K562 (cell line): Measurements from ENCODE around the gene FLT1. TPM values are rescaled to one million over a fixed set of nuclear protein-coding genes. Genes with fewer than 3 reads are reported as not detected.

Experiments
- ATAC-seq: fragments of 200-7000 bp; cut with Tn5 transposase; 3 replicates; pipeline ENCODE4 v1.9.1; 2020; ENCODE audit warnings: moderate library complexity
- BruUV-seq: library from RNA; stranded (reverse); fragments of 400-500 nt; replicated peaks from 2 replicates; lab custom pipeline; 2021; lab: Mats Ljungman, UMichigan
- CTCF ChIA-PET: fragments of 300-600 bp; formaldehyde crosslinking; extraction: SDS; loops from one replicate; lab custom pipeline; 2021; ENCODE audit warnings: low intra/inter-chr PET ratio; lab: Yijun Ruan, JAX
- POLR2A ChIA-PET: fragments of 300-600, 350-650 bp; sonication (Branson Sonifier 250); formaldehyde crosslinking; extraction: SDS; loops from one replicate; lab custom pipeline; 2021; ENCODE audit warnings: antibody characterized with exemption, inconsistent platforms; lab: Yijun Ruan, JAX
- DNase-seq, 4 experiments: peaks; one replicate each; pipeline versions ENCODE4 v3.0.0 to v3.0.0-alpha.2; 2011 to 2018; ENCODE audit warnings: low spot score in 3 of 4, mixed read lengths in 3 of 4; ENCODE audit errors: extremely low read depth in 1 of 4
- FAIRE-seq: peaks from 2 replicates; lab custom pipeline; 2011; peaks lifted over from hg19 to GRCh38; lab: Jason Lieb, UNC
- H2AFZ ChIP-seq: 2 replicates; pipeline ENCODE4 v1.6.0; 2011; ENCODE audit warnings: low read depth, low read length, control low read depth, inconsistent platforms
- H3K27ac ChIP-seq: fragments of 200-600 bp; 3 replicates; pipeline ENCODE4 v1.8.0; 2011; ENCODE audit warnings: low read depth, mild to moderate bottlenecking, control low read depth, inconsistent platforms, low read length, moderate library complexity, mixed read lengths; ENCODE audit errors: extremely low read depth
- H3K27me3 ChIP-seq, 2 experiments: fragments of 300-600 bp in 1 of 2; 2 replicates in 1 of 2; 3 replicates in 1 of 2; pipeline versions ENCODE4 v1.6.0 to v1.8.0; 2011; ENCODE audit warnings: inconsistent platforms in 2 of 2, low read length in 2 of 2, mild to moderate bottlenecking in 1 of 2, mixed read lengths in 1 of 2, moderate library complexity in 1 of 2; ENCODE audit not compliant: control insufficient read depth in 2 of 2, insufficient read depth in 2 of 2
- H3K36me3 ChIP-seq: fragments of 300-600 bp; 3 replicates; pipeline ENCODE4 v1.8.0; 2011; ENCODE audit warnings: mild to moderate bottlenecking, low read length, inconsistent platforms; ENCODE audit not compliant: control insufficient read depth, insufficient read depth
- H3K4me1 ChIP-seq, 2 experiments: fragments of 200-600 bp in 1 of 2; replicated peaks in 1 of 2; 2 replicates in 1 of 2; 3 replicates in 1 of 2; pipeline versions ENCODE4 v1.5.1 to v1.8.0; 2011; ENCODE audit warnings: inconsistent platforms in 2 of 2, low read length in 2 of 2, mild to moderate bottlenecking in 1 of 2, mixed read lengths in 1 of 2, moderate library complexity in 1 of 2; ENCODE audit not compliant: control insufficient read depth in 2 of 2, insufficient read depth in 2 of 2
- H3K4me2 ChIP-seq: 2 replicates; pipeline ENCODE4 v1.6.1; 2011; ENCODE audit warnings: low read length, control low read depth, inconsistent platforms, mixed read lengths; ENCODE audit not compliant: insufficient read depth
- H3K4me3 ChIP-seq: fragments of 200-600 bp; sonication (generic), shearing (Covaris generic); 2 replicates; pipeline ENCODE4 v1.5.1; 2016; ENCODE audit warnings: control low read depth, inconsistent platforms
- H3K79me2 ChIP-seq: fragments of 200-600 bp; 3 replicates; pipeline ENCODE4 v1.8.0; 2011; ENCODE audit warnings: low read length, inconsistent platforms; ENCODE audit not compliant: control insufficient read depth, insufficient read depth
- H3K9ac ChIP-seq, 2 experiments: 2 replicates each; pipeline versions ENCODE4 v1.6.0 to v1.6.1; 2011; ENCODE audit warnings: low read depth in 2 of 2, low read length in 2 of 2, control low read depth in 1 of 2, inconsistent platforms in 1 of 2, mild to moderate bottlenecking in 1 of 2, mixed read lengths in 1 of 2; ENCODE audit not compliant: insufficient read depth in 1 of 2
- H3K9me1 ChIP-seq: one replicate; pipeline ENCODE4 v1.6.0; 2011; ENCODE audit warnings: inconsistent platforms, mild to moderate bottlenecking, low read length, moderate library complexity; ENCODE audit not compliant: control insufficient read depth, insufficient read depth
- H3K9me3 ChIP-seq: replicated peaks from 2 replicates; pipeline ENCODE4 v1.5.1; 2011; ENCODE audit warnings: low read depth, low read length, inconsistent platforms; ENCODE audit not compliant: control insufficient read depth, insufficient read depth
- H4K20me1 ChIP-seq: replicated peaks from 2 replicates; pipeline ENCODE4 v1.6.1; 2011; ENCODE audit warnings: low read length, inconsistent platforms, mixed read lengths; ENCODE audit not compliant: control insufficient read depth, insufficient read depth
- BCOR ChIP-seq: fragments of 450-650 bp; IDR thresholded peaks from 2 replicates; pipeline ENCODE4 v1.6.1; 2016
- FOXA1 ChIP-seq: fragments of 450-650 bp; IDR thresholded peaks from 2 replicates; pipeline ENCODE4 v1.6.1; 2016; ENCODE audit warnings: mild to moderate bottlenecking, borderline replicate concordance
- GABPB1 ChIP-seq: sonication (generic); formaldehyde crosslinking; IDR thresholded peaks from 2 replicates; pipeline ENCODE4 v1.8.0; 2022; ENCODE audit warnings: mild to moderate bottlenecking, missing genetic modification reagents
- GTF2E2 ChIP-seq: fragments of 200-800 bp; sonication (Bioruptor generic); IDR thresholded peaks from 2 replicates; pipeline ENCODE4 v1.6.1; 2016; ENCODE audit warnings: missing genetic modification characterization, missing compliant biosample characterization
- MYBL2 ChIP-seq, 2 experiments: fragments of 450-650 bp in 1 of 2; sonication (generic) in 1 of 2; formaldehyde crosslinking in 1 of 2; IDR thresholded peaks; 2 replicates each; pipeline versions ENCODE4 v1.6.1 to v1.8.1; 2017 to 2022; ENCODE audit warnings: borderline replicate concordance in 1 of 2, inconsistent platforms in 1 of 2, low read depth in 1 of 2, mild to moderate bottlenecking in 1 of 2, missing genetic modification reagents in 1 of 2, moderate library complexity in 1 of 2
- RUNX1 ChIP-seq: sonication (generic); IDR thresholded peaks from 2 replicates; pipeline ENCODE4 v1.6.1; 2016; ENCODE audit warnings: antibody characterized with exemption, low read depth
- TAF9B ChIP-seq: fragments of 450-650 bp; IDR thresholded peaks from 2 replicates; pipeline ENCODE4 v1.6.1; 2018; ENCODE audit warnings: mild to moderate bottlenecking; ENCODE audit not compliant: partially characterized antibody
- TCF7L2 ChIP-seq: fragments of 150-350 bp; IDR thresholded peaks from 2 replicates; pipeline ENCODE4 v1.6.1; 2016; ENCODE audit warnings: low read depth, mild to moderate bottlenecking, low read length, moderate library complexity
- ZC3H8 ChIP-seq: fragments of 450-650 bp; IDR thresholded peaks from 2 replicates; pipeline ENCODE4 v1.6.1; 2017
- ZNF507 ChIP-seq: conservative IDR thresholded peaks from 2 replicates; pipeline ENCODE4 v1.6.1; 2017; ENCODE audit warnings: missing genetic modification characterization, missing compliant biosample characterization
- ZNF584 ChIP-seq: fragments of 200-800 bp; sonication (Bioruptor generic); IDR thresholded peaks from 2 replicates; pipeline ENCODE4 v1.6.1; 2016; ENCODE audit warnings: low read depth, mild to moderate bottlenecking, missing genetic modification characterization, missing compliant biosample characterization
- ZNF75A ChIP-seq: fragments of 450-650 bp; formaldehyde crosslinking; IDR thresholded peaks from 2 replicates; pipeline ENCODE4 v1.4.0; 2020; ENCODE audit warnings: mild to moderate bottlenecking
- WGBS: fragments of 100-300 bp; shearing (Covaris generic); methylation state at CpG from one replicate; pipeline ENCODE4 v1.1.6; 2016; ENCODE audit warnings: low coverage, mixed read lengths; ENCODE audit not compliant: insufficient coverage; ENCODE audit errors: missing lambda C conversion rate; 5-methylcytosine and 5-hydroxymethylcytosine counted together
- in situ Hi-C: fragments of 300-500 bp; cut with MboI; formaldehyde crosslinking; loops from 4 replicates; pipeline ENCODE4 v1.15.0; 2018; ENCODE audit warnings: inconsistent platforms, mixed read lengths
- intact Hi-C: fragments of 100-400 bp; cut with micrococcal nuclease; formaldehyde crosslinking; loops from 2 replicates; pipeline ENCODE4 v1.14.2; 2022
- polyA plus RNA-seq, 8 experiments: library from polyadenylated mRNA; depleted of rRNA in 4 of 8; stranded (reverse) in 5 of 8; unstranded in 3 of 8; fragments of >200 nt; fragmentation: Nextera tagmentation in 2 of 8; fragmentation: Illumina TruSeq in 1 of 8; extraction: Ambion mirVana in 2 of 8; extraction: Trizol in 1 of 8; gene quantifications; 2 replicates each; pipeline versions ENCODE4 v1.2.1 to v1.2.3, GENCODE V29; 2011 to 2014; ENCODE audit warnings: inconsistent platforms in 1 of 8, missing spikeins in 1 of 8
- total RNA-seq, 7 experiments: library from RNA; depleted of rRNA in 6 of 7; stranded (reverse); fragments of >200 nt in 6 of 7; fragmentation: Illumina TruSeq in 2 of 7; extraction: Trizol in 2 of 7; gene quantifications; 2 replicates each; pipeline versions ENCODE4 v1.2.1 to v1.2.3, GENCODE V29; 2011 to 2021; ENCODE audit warnings: low replicate concordance in 1 of 7
- TF ChIP-seq, protein P1 (sequence below), 2 experiments: fragments of 150-350 bp in 1 of 2; IDR thresholded peaks; 2 replicates each; pipeline ENCODE4 v1.6.1; 2012 to 2016; ENCODE audit warnings: low read depth in 2 of 2, low read length in 2 of 2, mild to moderate bottlenecking in 1 of 2, moderate library complexity in 1 of 2
- TF ChIP-seq, protein P2 (sequence below): sonication (generic); formaldehyde crosslinking; IDR thresholded peaks from 2 replicates; pipeline ENCODE4 v1.5.0; 2020; ENCODE audit warnings: missing genetic modification reagents
- TF ChIP-seq, protein P3 (sequence below): sonication (generic); formaldehyde crosslinking; IDR thresholded peaks from 2 replicates; pipeline ENCODE4 v1.9.0; 2022; ENCODE audit warnings: mild to moderate bottlenecking, missing genetic modification reagents
- TF ChIP-seq, protein P4 (sequence below): sonication (generic); formaldehyde crosslinking; IDR thresholded peaks from 2 replicates; pipeline ENCODE4 v1.8.1; 2022; ENCODE audit warnings: missing genetic modification reagents

FLT1 gene
- total and polyA plus RNA-seq, 9 of the 15 experiments (the other 6 are each of a cell fraction or from before 2014, with no cell fraction given): 0.01 to 2.0 (median 0.22) TPM

DNA sequence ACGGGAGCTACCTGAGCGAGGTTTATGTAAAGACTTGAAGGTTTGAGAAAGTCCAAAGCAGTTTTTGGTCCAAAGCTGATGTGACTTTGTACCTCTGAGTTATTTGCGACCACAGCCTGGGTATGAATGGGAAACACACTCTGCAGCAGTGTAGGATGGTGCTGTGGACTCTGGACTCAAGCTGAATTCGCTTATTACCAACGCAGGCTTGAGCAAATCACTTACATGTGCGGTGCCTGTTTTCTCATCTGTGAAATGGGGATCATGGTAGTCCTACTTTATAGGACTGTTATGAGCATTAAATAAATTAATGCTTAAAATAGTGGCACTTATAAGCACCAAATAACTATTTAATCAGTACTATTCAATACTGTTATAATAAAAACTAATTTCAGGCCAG is 180.0 kb downstream of the FLT1 start:
- FAIRE-seq: no peak
- POLR2A ChIA-PET: no interaction called here
- in situ Hi-C loops: no loop called here
- TF ChIP-seq TAF9B (no peak), GTF2E2 (no peak), FOXA1 (no peak), BCOR (no peak), ZC3H8 (no peak), GABPB1 (CRISPR knock-in tag) (no peak), ZNF75A (no peak), ZNF507 (tag) (no peak), MYBL2 (IDR thresholded peaks at IDR 0.05; ENCODE audit: low read depth) (no peak), MYBL2 (CRISPR knock-in tag; IDR thresholded peaks at IDR 0.05; ENCODE audit: borderline replicate concordance) (no peak), TCF7L2 (no peak), ZNF584 (CRISPR knock-in tag) (no peak), RUNX1 (no peak)
- TF ChIP-seq, protein P1, sequence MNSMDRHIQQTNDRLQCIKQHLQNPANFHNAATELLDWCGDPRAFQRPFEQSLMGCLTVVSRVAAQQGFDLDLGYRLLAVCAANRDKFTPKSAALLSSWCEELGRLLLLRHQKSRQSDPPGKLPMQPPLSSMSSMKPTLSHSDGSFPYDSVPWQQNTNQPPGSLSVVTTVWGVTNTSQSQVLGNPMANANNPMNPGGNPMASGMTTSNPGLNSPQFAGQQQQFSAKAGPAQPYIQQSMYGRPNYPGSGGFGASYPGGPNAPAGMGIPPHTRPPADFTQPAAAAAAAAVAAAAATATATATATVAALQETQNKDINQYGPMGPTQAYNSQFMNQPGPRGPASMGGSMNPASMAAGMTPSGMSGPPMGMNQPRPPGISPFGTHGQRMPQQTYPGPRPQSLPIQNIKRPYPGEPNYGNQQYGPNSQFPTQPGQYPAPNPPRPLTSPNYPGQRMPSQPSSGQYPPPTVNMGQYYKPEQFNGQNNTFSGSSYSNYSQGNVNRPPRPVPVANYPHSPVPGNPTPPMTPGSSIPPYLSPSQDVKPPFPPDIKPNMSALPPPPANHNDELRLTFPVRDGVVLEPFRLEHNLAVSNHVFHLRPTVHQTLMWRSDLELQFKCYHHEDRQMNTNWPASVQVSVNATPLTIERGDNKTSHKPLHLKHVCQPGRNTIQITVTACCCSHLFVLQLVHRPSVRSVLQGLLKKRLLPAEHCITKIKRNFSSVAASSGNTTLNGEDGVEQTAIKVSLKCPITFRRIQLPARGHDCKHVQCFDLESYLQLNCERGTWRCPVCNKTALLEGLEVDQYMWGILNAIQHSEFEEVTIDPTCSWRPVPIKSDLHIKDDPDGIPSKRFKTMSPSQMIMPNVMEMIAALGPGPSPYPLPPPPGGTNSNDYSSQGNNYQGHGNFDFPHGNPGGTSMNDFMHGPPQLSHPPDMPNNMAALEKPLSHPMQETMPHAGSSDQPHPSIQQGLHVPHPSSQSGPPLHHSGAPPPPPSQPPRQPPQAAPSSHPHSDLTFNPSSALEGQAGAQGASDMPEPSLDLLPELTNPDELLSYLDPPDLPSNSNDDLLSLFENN (IDR thresholded peaks at IDR 0.05; ENCODE audit: low read depth in 2 of 2, low read length in 2 of 2): no peak
- TF ChIP-seq, protein P2, sequence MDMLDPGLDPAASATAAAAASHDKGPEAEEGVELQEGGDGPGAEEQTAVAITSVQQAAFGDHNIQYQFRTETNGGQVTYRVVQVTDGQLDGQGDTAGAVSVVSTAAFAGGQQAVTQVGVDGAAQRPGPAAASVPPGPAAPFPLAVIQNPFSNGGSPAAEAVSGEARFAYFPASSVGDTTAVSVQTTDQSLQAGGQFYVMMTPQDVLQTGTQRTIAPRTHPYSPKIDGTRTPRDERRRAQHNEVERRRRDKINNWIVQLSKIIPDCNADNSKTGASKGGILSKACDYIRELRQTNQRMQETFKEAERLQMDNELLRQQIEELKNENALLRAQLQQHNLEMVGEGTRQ (CRISPR knock-in tag): no peak
- TF ChIP-seq, protein P3, sequence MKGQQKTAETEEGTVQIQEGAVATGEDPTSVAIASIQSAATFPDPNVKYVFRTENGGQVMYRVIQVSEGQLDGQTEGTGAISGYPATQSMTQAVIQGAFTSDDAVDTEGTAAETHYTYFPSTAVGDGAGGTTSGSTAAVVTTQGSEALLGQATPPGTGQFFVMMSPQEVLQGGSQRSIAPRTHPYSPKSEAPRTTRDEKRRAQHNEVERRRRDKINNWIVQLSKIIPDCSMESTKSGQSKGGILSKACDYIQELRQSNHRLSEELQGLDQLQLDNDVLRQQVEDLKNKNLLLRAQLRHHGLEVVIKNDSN (CRISPR knock-in tag): no peak
- TF ChIP-seq, protein P4, sequence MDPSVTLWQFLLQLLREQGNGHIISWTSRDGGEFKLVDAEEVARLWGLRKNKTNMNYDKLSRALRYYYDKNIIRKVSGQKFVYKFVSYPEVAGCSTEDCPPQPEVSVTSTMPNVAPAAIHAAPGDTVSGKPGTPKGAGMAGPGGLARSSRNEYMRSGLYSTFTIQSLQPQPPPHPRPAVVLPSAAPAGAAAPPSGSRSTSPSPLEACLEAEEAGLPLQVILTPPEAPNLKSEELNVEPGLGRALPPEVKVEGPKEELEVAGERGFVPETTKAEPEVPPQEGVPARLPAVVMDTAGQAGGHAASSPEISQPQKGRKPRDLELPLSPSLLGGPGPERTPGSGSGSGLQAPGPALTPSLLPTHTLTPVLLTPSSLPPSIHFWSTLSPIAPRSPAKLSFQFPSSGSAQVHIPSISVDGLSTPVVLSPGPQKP (CRISPR knock-in tag): no peak

More for the DNA sequence above, 180.0 kb downstream of the FLT1 start:
- ATAC-seq (no peak), DNase-seq (no peak)
- H3K4me3 ChIP-seq: no peak overlapping the region
- no peak overlapping the region for H3K4me2 ChIP-seq
- no peak overlapping the region for H2AFZ ChIP-seq
- H3K9ac ChIP-seq: no peak overlapping the region
- H3K36me3 ChIP-seq: no peaks in the 10 kb centered on the region
- H3K79me2 ChIP-seq: no peaks in the 10 kb centered on the region
- H3K27me3 ChIP-seq: no peaks in the 10 kb centered on the region
- H3K4me1 ChIP-seq: peaks cover 0 to 4% of the 10 kb centered on the region in 2 experiments; a peak in 1 of 5 replicates
- H3K9me3 ChIP-seq: no peaks in the 10 kb centered on the region
- H3K27ac ChIP-seq: no peak overlapping the region
- no TSS peak for BruUV-seq
- CTCF ChIA-PET: no interaction called here
- 49% methylated on average over 6 of the region's 6 CpGs for WGBS
- H3K9me1 ChIP-seq: no peaks in the 10 kb centered on the region
- H4K20me1 ChIP-seq: no peaks in the 10 kb centered on the region
- intact Hi-C loops: loop anchor here (10.0 kb wide), 1 partner anchor 260 kb away; no protein-coding TSS in a partner anchor
